HG02678 (cell line): ENCODE data around the gene SHROOM3.

Experiments
- ATAC-seq: cut with Tn5 transposase; IDR thresholded peaks from one replicate; pipeline ENCODE4 v1.9.1; 2021; ENCODE audit warnings: mild to moderate bottlenecking, moderate library complexity; ENCODE audit not compliant: unreplicated experiment

Gene SHROOM3

GRCh38 chr4:76620723-76621468 is 185.9 kb downstream of the SHROOM3 start:
- ATAC-seq, result no peak

GRCh38 chr4:76622126-76622525 is 187.1 kb downstream of the SHROOM3 start:
- no peak for ATAC-seq

GRCh38 chr4:76622717-76623116 is 187.7 kb downstream of the SHROOM3 start:
- ATAC-seq, result no peak

GRCh38 chr4:76623217-76624045 is 188.4 kb downstream of the SHROOM3 start:
- ATAC-seq, result no peak

- ATAC-seq, result no peak
Measured at GRCh38 chr4:76624241-76624681, 189.2 kb downstream of the SHROOM3 start.

GRCh38 chr4:76624931-76625715 is 190.1 kb downstream of the SHROOM3 start:
- ATAC-seq, result no peak

GRCh38 chr4:76626686-76627465 is 191.8 kb downstream of the SHROOM3 start:
- no peak for ATAC-seq

GRCh38 chr4:76628251-76628650 is 193.2 kb downstream of the SHROOM3 start:
- no peak for ATAC-seq

- ATAC-seq, result no peak
Measured at GRCh38 chr4:76630741-76631140, 195.7 kb downstream of the SHROOM3 start.

- ATAC-seq, result no peak
Measured at GRCh38 chr4:76634220-76634619, 199.2 kb downstream of the SHROOM3 start.

- no peak for ATAC-seq
Measured at GRCh38 chr4:76637712-76638361, 202.8 kb downstream of the SHROOM3 start.

GRCh38 chr4:76639288-76639687 is 204.3 kb downstream of the SHROOM3 start:
- no peak for ATAC-seq

GRCh38 chr4:76640353-76640910 is 205.4 kb downstream of the SHROOM3 start:
- ATAC-seq, result no peak

- no peak for ATAC-seq
Measured at GRCh38 chr4:76641351-76641750, 206.3 kb downstream of the SHROOM3 start.

GRCh38 chr4:76641758-76642157 is 206.7 kb downstream of the SHROOM3 start:
- ATAC-seq, result no peak

- ATAC-seq, result no peak
Measured at GRCh38 chr4:76644831-76645485, 209.9 kb downstream of the SHROOM3 start.

- no peak for ATAC-seq
Measured at GRCh38 chr4:76649086-76649485, 214.1 kb downstream of the SHROOM3 start.

GRCh38 chr4:76651616-76652015 is 216.6 kb downstream of the SHROOM3 start:
- no peak for ATAC-seq

GRCh38 chr4:76652389-76652788 is 217.4 kb downstream of the SHROOM3 start:
- ATAC-seq, result no peak
